Smooth muscle cell of the brain vasculature (primary cell): ENCODE data around the gene PIH1D1.

ENCODE experiments used
- DNase-seq: peaks from one replicate; pipeline ENCODE4 v3.0.0-alpha.2; 2012; ENCODE audit warnings: low read depth, low spot score

Gene PIH1D1

DNA sequence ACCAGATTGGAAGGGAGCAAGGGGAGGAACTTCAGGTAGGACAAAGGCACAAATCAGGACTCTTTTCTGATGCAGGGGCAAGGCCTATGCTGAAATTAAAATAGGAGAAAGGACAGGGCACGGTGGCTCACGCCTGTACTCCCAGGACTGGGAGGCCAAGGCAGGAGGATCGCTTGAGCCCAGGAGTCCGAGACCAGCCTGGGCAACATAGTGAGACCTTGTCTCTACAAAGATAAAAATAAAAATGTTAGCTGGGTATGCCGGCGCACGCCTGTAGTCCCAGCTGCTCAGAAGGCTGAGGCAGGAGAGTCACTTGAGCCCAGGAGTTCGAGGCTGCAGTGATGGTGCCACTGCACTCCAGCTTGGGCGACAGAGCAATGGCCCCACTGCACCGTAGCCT is 15.9 kb downstream of the PIH1D1 start:
- no peak for DNase-seq

DNA sequence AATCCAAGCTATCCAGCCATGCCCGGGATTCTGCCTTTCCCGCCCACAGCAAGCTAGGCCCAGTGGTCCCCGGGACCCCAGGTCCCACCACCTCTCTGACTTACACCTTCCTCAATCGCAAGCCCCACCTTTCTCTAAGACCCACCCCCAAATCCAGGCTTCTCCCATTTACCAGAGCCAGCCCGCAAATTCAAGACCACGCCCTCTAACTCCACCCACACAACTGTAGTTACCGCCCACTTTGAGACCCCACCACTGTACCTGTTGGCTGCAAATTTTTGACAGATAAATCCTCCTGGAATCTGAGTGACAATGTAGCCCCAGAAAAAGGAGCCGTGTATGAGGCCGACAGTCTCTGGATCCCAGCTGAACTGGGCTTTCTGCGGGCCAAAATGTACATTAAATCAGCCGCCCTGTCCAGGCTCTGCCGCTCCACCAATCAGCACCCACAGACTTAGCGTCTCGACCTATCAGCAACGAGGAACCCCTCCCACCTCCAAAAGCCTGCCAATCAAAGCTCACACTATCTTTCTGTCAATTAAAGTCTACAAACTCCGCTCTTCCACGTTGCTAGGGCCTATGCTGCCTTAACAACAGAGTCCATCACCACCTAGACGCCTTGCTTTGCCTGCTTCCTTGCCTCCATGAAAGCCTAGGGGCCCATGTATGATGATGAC is 16.6 kb downstream of the PIH1D1 start:
- no peak for DNase-seq

DNA sequence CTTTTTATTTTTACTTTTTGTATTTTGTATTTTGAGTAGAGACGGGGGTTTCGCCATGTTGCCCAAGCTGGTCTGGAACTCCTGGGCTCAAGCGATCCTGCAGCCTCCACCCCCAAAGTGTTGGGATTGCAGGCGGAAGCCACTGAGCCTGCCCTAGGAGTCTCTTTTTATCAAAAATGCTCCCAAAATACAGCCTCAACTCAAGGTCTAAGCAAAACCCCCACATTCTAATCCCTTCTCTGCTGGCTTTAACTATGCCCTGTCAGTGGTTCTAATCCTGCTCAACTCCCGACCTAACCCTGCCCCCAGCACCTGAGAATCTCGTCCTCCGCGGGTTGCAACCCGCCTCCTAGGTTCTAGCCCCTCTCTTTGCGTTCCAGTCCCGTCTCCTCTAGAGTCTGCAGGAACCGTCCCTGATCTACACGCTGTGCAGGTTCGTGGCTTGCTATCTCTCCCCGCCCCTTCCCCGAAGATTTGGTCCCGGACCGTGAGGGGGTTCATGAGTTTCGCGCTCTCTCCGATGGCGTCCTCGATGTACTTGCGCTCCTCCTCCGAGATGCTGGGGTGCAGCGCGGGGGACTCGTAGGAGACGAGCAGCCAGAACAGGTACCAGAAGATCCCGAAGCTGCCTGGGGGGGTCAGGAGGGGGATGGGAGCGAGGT is 18.2 kb downstream of the PIH1D1 start:
- no peak for DNase-seq

GRCh38 chr19:49432141-49433073 is 19.2 kb downstream of the PIH1D1 start:
- no peak for DNase-seq

DNA sequence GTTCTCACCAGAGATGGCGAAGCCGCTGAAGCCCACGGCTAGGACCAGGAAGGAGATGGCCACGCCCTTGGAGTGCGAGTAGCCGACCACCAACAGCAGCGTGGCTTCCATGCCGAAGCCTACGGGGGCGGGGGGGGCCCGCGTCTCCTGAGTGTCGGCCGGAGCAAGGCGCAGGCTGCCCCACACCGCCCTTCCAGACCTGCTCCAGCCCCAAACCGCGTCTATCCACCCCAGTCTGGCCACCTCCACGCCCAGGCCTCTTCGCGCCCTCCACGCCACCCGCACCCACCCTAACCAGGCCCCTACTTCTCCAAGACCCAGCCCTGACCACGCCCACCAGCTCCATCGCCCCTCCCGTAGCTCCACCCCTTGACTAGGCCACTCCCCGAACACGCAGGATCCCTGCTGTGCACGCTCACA is 20.3 kb downstream of the PIH1D1 start:
- DNase-seq, result no peak

- no peak for DNase-seq
These were observed 20.8 kb downstream of the PIH1D1 start for GRCh38 chr19:49430678-49431329.

- no peak for DNase-seq
These were observed 21.4 kb downstream of the PIH1D1 start for GRCh38 chr19:49430172-49430677.

DNA sequence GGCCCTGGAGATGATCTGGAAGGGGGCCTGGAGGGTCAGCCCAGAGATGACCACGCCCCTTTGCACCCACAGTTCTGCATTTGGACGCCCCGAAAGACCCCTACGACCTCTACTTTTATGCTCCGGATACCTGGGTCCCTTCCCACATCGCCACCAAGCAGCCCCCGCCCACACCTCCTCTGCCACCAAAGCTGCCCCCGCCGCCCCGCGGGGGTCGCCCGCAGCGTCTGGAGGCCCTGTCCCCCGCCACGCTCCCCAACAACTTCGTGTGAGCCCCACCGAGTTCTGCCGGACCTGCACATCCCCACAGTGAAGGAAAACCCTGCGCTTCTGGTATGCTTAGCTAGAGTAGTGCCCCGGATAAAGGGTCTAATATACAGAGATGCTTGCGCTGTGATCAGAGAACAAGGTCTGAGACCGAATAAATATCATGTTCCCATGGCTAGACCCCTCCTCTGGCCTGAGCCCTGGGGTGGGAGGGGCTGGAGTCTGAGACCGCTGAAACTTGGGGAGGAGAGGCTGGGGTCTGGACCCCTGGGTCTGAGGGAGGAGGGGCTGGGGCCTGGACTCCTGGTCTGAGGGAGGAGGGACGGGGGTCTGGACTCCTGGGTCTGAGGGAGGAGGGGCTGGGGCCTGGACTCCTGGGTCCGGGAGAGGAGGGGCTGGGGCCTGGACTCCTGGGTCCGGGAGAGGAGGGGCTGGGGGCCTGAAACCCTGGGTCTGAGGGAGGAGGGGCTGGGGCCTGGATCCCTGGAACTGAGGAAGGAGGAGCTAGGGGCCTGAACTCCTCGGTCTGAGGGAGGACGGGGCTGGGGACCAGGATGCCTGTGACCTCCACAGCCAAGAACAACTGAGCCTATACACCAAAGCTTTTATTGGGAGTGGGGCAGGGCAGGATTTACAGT is 22.8 kb downstream of the PIH1D1 start:
- DNase-seq, result no peak

DNA sequence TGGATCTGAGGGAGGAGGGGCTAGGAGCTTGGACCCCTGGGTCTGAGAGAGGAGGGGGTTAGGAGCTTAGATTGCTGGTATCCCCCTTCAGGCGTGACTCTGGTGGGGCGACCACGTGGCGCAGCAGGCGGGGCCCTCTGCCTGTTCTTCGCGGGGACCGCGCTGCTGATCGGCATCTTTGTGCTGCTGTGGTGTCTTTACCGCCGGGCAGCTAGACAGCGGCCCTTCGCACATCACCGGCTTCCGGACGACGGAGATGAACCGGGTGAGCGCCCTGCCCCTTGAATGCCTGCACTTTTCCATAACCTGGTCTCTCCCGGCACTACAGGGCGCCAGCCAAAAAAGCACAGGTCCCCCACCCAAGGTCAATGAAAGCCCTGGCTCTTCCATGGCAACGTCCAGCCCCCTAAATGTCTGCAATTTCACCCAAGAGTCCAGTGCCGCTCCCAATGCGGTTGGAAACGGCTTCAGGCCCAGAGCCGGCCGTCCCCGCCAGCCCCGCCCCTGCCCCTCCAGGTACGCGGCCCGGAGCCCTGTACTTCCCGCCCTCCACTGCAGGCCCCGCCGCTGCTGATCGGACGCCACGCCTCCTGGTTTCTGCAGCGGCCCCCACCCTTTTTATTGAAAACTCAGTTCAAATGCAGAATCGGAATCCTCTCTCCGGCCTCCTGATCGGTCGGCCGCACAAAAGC is 23.6 kb downstream of the PIH1D1 start:
- DNase-seq, result no peak

DNA sequence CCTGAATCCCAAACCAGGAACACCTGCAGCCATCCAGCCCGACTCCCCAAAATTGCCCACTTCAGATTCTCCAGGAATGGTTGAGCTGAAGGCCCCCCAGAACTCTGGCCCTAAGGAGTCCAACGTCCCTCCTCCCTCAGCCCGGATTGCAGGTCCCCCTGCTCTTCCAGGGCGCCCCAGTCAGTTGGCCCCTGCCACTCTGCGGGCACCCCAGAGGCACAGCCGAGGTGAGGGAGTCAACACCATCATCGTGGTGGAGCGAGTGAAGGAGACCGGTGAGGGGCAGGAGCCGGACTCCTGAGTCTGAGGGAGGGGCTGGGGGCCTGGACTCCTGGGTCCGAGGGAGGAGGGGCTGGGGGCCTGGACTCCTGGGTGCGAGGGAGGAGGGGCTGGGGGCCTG is 24.3 kb downstream of the PIH1D1 start:
- DNase-seq, result no peak

- DNase-seq, result no peak
These were observed 25.6 kb downstream of the PIH1D1 start for GRCh38 chr19:49425922-49426592.

GRCh38 chr19:49425178-49425577 is 26.4 kb downstream of the PIH1D1 start, which contains the start of gene GFY:
GFY (plus strand) TSS chr19:49425388; CDS start chr19:49426431, 1,043 bp downstream.
- no peak for DNase-seq

- no peak for DNase-seq
These were observed 27.7 kb downstream of the PIH1D1 start for GRCh38 chr19:49423985-49424303.

DNA sequence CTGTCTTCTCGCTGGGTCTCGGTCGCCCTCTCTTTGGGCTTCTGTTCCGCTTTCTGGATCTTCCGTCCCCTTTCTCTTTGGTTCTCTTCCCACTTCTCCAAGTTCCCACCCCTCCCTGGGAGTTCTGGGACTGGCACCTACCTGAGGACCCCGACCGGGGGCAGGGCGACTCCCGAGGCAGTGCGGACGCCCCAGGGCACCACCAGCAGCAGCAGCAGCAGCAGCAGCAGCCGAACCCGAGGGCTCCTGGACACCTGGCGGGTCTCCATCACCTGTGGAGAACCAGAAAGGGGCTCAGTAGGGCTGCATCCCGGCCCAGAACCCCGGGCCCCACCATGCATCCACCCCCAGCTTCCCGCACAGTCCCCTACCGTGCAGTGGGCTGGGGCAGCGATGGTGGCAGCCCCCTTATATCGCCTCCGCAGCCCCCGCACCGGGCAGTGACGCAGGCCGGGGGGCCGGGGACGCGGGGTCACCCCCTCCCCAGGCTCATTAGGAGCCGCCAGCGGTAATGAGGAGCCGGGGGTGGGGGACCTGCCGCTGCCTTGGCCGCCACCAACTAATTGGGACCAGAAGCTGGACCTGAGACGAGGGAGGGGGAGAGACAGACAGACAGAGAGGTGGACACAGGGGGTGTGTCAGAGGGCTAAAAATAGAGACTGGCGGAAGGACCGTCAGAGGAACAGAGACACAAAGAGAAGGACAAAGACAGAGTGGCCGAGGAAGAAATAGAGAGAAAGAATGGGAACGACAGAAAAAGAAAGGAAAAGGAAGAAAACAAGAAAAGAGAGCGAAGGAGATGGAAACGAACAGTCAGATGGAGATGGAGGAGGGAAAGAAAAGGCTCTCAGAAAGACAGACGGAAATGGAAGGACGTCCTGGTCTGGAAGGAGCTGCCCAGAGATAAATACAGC is 28.3 kb downstream of the PIH1D1 start, which contains the start of gene PTH2:
PTH2 (minus strand) TSS at position 371 of the 914 bp plus-strand sequence; CDS start at position 269, 102 bp downstream.
- no peak for DNase-seq

DNA sequence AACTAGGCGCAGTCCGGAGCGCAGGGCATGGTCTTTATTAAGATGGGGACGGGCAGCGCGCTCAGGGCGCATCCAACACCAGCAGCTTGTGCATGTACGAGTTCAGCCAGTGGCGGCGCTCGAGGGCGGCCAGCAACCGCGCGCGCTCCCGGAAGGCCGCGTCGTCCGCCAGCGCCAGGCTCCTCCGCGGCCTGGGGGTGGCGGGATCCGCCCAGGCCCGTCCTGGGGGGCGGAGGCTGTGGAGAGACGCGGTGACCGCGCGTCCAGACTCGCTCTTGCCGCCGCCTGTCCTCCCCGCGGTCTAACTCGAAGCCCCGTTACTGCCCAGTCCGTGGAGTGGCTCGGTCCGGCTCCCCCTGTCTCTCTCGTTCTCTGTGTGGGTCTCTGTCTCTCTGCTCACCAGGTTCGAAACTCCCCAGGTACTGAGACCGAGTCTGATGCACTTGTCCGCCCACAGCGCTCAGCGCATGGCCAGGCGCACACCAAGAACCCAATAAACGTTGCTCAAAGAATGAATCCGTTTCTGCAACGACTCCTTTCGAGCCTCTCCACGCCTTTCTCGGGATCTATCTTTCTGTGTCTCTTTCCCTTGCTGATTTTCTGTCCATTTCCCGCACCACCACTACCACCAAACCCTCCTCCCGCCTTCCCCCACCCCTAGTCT is 29.1 kb downstream of the PIH1D1 start:
- DNase-seq, result no peak

DNA sequence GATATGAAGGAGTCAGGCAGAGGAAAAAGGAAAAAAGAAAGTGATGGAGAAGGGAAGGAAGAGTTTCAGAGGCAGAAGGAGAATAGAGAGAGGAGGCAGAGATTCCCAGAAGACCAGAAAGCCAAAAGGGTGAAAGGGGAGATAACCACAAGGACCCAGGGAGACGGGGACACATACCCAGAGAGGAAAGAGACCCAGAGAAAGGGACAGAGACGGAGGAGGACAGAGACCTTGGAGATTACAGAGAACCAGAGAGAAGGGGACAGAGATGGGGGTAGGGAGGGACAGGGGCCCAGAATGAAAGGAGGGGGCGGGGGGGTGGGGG is 29.8 kb downstream of the PIH1D1 start:
- DNase-seq, result no peak

DNA sequence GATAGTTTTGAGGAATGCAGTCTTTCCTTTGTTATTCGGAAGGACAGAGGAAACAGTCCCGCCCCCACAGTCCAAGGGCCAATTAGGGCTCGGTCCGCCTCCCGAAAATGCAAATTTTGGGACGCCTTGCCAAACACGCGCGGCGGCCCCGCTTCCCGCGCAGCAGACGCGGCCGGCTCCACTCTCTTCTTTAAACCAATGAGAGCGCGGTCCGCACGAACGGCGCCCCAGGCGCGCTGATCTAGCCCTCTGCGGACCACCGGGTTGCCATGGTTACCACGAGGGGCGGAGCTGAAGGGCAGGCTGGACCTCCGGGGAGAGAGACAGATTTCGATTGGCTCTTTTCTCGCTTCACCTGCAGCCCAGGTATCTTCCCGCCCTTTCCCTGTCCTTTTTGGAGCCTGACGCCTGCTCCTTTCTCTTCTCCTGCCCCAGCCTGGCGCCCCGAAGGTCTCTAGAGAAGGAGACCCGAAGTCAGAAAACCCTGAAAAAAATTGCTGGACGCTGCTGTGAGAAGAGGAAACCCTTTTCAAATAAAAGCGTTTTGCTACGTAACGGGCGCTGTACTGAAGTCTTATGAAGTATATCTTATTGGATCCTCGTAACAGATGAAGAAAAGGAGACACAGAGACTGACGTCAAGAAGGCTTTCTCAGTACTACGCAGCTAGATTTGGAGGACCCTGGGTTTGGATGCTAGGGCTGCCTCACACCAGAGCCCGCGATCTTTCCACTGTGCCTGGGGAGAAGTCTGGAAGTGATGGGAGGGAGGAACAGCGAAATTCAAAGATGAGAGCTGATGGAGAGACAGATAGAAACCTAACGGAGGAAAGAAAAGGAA is 30.4 kb downstream of the PIH1D1 start:
- no peak for DNase-seq
